ENCODE data around the gene MAD1L1. TPM values are rescaled to one million over a fixed set of nuclear protein-coding genes. Genes with fewer than 3 reads are reported as not detected.

MAD1L1 gene
- total and polyA plus RNA-seq, 4 donors, result 43.0 to 54.9 (median 49.9) TPM

- Histone ChIP-seq H3K27me3 (ENCODE audit: control insufficient read depth in 3 of 3, insufficient read depth in 3 of 3, low read length in 2 of 3) (no peaks in the 10 kb centered on the region), H3K27ac (ENCODE audit: low read depth in 1 of 2, low read length in 1 of 2) (no peak overlapping the region), H3K36me3 (ENCODE audit: control insufficient read depth in 4 of 4, insufficient read depth in 4 of 4, low read length in 4 of 4) (peaks cover 0 to 10% (median 0%) of the 10 kb centered on the region in 4 donors), H3K4me3 (no peak overlapping the region), H3K9me3 (ENCODE audit: control insufficient read depth in 4 of 4, insufficient read depth in 3 of 4, low read length in 3 of 4) (no peaks in the 10 kb centered on the region), H3K4me1 (ENCODE audit: control insufficient read depth in 5 of 5, insufficient read depth in 5 of 5, low read length in 5 of 5) (no peaks in the 10 kb centered on the region), H3K9ac (ENCODE audit: insufficient read depth in 1 of 2, low read length in 2 of 2) (no peak overlapping the region)
- DNase-seq, result no peak
- TF ChIP-seq, protein P1, sequence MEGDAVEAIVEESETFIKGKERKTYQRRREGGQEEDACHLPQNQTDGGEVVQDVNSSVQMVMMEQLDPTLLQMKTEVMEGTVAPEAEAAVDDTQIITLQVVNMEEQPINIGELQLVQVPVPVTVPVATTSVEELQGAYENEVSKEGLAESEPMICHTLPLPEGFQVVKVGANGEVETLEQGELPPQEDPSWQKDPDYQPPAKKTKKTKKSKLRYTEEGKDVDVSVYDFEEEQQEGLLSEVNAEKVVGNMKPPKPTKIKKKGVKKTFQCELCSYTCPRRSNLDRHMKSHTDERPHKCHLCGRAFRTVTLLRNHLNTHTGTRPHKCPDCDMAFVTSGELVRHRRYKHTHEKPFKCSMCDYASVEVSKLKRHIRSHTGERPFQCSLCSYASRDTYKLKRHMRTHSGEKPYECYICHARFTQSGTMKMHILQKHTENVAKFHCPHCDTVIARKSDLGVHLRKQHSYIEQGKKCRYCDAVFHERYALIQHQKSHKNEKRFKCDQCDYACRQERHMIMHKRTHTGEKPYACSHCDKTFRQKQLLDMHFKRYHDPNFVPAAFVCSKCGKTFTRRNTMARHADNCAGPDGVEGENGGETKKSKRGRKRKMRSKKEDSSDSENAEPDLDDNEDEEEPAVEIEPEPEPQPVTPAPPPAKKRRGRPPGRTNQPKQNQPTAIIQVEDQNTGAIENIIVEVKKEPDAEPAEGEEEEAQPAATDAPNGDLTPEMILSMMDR (IDR thresholded peaks at IDR 0.05; ENCODE audit: control extremely low read depth, extremely low read depth), result no peak
- no peak for ATAC-seq (ENCODE audit: insufficient read depth, low FRiP score)
- WGBS, 2 donors, result 69 to 76% methylated on average over 15 of the region's 15 CpGs
Measured at GRCh38 chr7:1961701-1962276, 271.0 kb downstream of the MAD1L1 start.

DNA sequence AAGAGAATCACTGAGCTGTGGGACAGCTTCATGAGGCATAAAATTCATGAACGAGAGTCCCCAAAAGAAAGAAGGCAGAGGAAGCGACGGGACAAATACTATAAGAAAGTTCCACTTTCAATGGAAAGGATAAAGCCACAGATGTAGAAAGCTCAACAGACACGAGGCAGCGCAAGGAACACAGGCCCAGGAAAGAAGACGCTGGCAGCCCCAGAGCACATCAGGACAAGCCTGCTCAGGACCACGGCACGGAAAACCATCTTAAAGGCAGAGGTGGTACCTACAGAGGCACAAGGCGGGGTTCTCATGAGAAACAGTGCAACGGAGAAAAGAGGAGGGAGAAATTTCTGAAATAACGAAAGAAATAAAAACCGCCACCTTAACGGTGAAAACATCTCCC, 273.4 kb downstream of the MAD1L1 start:
- Histone ChIP-seq H3K4me3 (no peak overlapping the region), H3K9ac (ENCODE audit: insufficient read depth in 1 of 2, low read length in 2 of 2) (no peak overlapping the region), H3K4me1 (ENCODE audit: control insufficient read depth in 5 of 5, insufficient read depth in 5 of 5, low read length in 5 of 5) (no peaks in the 10 kb centered on the region), H3K36me3 (ENCODE audit: control insufficient read depth in 4 of 4, insufficient read depth in 4 of 4, low read length in 4 of 4) (peaks cover 0 to 14% (median 0%) of the 10 kb centered on the region in 4 donors), H3K27me3 (ENCODE audit: control insufficient read depth in 3 of 3, insufficient read depth in 3 of 3, low read length in 2 of 3) (no peaks in the 10 kb centered on the region), H3K27ac (ENCODE audit: low read depth in 1 of 2, low read length in 1 of 2) (no peak overlapping the region), H3K9me3 (ENCODE audit: control insufficient read depth in 4 of 4, insufficient read depth in 3 of 4, low read length in 3 of 4) (no peaks in the 10 kb centered on the region)
- ATAC-seq (ENCODE audit: insufficient read depth, low FRiP score) (no peak), DNase-seq (no peak)
- TF ChIP-seq, protein P1 (IDR thresholded peaks at IDR 0.05; ENCODE audit: control extremely low read depth, extremely low read depth), result no peak
- WGBS, 2 donors, result 96% methylated on average over 13 of the region's 13 CpGs

DNA sequence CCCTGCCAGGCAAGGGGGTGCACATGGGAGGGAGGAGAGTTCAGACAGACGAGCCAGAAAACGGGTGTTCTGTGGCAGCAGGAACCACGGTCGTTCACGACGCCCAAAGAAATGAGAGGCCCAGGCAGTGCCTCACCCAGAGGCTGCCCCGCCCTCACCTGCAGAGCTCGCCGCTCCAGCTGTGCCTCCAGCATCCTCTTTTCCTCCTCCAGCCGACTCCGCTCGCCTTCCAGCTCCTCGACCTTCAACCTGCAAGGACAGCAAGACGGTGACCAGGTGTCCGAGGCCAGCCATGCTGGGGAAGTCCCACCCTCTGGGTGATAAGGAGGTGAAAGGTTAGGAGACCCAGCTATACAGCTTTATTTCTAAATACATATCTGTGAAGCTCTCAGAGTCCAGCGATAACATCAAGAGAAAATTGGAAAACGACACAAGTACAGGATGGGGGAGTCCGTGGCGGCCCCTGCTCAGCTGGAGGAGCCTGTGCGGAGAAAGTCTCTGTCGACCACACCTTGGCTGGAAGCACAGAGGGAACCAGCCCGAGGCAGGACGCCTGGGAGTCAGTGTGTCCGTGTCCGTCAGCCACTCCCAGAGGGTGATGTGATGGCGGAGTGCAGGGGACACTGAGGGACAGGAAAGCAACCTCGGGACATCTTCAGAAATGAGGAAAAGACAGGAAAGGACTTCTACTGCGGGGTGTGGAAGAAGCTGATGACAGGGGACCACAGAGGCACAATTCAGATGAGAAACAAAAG, 275.1 kb downstream of the MAD1L1 start:
- WGBS, 2 donors, result 91 to 93% methylated on average over 28 of the region's 28 CpGs
- DNase-seq (no peak), ATAC-seq (ENCODE audit: insufficient read depth, low FRiP score) (no peak)
- TF ChIP-seq, protein P1 (IDR thresholded peaks at IDR 0.05; ENCODE audit: control extremely low read depth, extremely low read depth), result no peak
- Histone ChIP-seq H3K9ac (ENCODE audit: insufficient read depth in 1 of 2, low read length in 2 of 2) (no peak overlapping the region), H3K9me3 (ENCODE audit: control insufficient read depth in 4 of 4, insufficient read depth in 3 of 4, low read length in 3 of 4) (no peaks in the 10 kb centered on the region), H3K27ac (ENCODE audit: low read depth in 1 of 2, low read length in 1 of 2) (no peak overlapping the region), H3K36me3 (ENCODE audit: control insufficient read depth in 4 of 4, insufficient read depth in 4 of 4, low read length in 4 of 4) (peaks cover 0 to 9% (median 0%) of the 10 kb centered on the region in 4 donors), H3K27me3 (ENCODE audit: control insufficient read depth in 3 of 3, insufficient read depth in 3 of 3, low read length in 2 of 3) (no peaks in the 10 kb centered on the region), H3K4me1 (ENCODE audit: control insufficient read depth in 5 of 5, insufficient read depth in 5 of 5, low read length in 5 of 5) (no peaks in the 10 kb centered on the region), H3K4me3 (no peak overlapping the region)
